GM19023 (cell line): Measurements from ENCODE around the gene UCN.
A peak's percentile ranks its signal among the peaks of the same experiment; 100 is the strongest.

Experiments used
- ATAC-seq: cut with Tn5 transposase; IDR thresholded peaks from one replicate; pipeline ENCODE4 v1.9.1; 2021; ENCODE audit warnings: mild to moderate bottlenecking, moderate library complexity; ENCODE audit not compliant: unreplicated experiment

Gene UCN

DNA sequence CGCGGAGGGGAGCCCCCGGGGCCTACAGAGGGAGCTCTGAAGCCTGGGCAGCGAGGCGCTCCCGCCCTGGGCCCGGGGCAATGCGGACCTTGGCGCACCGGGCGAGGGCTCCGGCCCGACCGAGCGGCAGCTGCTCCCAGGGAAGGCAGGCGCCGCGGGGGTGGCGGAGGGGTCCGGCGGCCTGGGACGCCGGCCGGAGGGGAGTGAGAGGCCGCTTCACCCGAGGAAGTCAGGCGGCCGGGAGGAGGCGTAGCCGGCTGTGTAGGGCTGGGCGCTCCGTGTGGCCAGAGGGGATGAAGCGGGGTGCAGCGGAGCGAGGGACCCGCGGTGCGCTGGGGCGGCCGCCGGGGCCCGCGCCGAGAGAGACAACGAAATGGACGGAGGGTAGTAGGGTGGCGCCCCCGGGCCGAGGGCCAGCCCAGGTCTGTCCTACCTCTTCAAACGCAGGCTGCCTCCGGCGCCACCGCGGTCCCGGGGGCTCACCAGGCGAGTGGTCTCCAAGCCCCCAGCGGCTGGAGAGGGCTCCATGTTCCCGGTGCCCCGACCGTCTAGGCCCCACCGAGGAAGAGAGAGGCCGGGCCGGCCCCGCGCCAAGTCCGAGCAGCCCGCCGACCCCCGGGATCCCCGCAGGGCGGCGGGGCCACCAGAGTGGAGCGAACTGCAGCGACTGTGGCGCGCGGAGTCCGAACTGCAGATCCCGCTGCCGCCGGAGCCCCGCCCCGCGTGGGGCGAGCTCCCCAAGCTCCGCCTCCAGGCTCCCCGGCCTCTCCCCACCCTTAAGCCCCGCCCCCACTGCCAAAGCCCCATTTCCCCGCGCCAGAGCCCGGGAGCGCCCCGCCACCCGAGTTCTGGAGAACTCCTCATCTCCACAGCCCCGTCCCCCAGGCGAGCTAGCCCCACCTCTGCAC is 45.6 kb downstream of the UCN start, which contains the start of gene SLC30A3:
Gene SLC30A3 (minus strand): TSS at position 669 of the 908 bp plus-strand sequence. CDS start 141 bp downstream, at position 528.
- peak; percentile 49 for ATAC-seq

- no peak for ATAC-seq
These were observed 46.3 kb downstream of the UCN start for GRCh38 chr2:27261926-27262298.

- ATAC-seq, result no peak
These were observed 46.9 kb downstream of the UCN start for GRCh38 chr2:27261241-27261925.

DNA sequence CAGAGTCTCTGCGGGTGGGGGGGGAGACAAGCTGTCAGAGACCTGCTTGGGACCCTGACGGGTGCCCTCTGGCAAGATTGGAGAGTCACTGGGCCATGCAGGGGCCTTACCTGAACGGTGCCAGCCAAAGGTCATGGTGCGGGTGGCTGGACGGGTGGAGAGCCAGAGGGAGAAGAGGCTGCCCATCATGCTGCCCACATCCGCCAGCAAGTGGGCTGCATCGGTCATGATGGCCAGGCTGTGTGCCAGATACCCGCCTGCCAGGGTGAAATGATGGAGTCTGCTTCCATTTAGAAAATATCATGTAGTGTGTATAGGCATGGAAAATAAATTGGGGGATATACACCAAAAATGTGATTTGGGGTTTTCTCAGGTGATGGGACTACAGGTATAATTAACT is 50.2 kb downstream of the UCN start:
- no peak for ATAC-seq
